LNCaP clone FGC (cell line): Measurements from ENCODE around the gene ZACN.

Experiments
- DNase-seq: peaks from one replicate; pipeline ENCODE4 v3.0.0-alpha.2; 2011; ENCODE audit warnings: low read depth
- H3K4me3 ChIP-seq: 2 replicates; pipeline ENCODE4 v1.5.1; 2011; ENCODE audit warnings: mild to moderate bottlenecking, low read depth, low read length, control low read depth
- TF ChIP-seq, protein P1 (sequence below): IDR thresholded peaks from 2 replicates; pipeline ENCODE4 v1.5.1; 2012; ENCODE audit warnings: mild to moderate bottlenecking; ENCODE audit not compliant: control insufficient read depth, insufficient read depth; ENCODE audit errors: extremely low read depth

ZACN gene

DNA sequence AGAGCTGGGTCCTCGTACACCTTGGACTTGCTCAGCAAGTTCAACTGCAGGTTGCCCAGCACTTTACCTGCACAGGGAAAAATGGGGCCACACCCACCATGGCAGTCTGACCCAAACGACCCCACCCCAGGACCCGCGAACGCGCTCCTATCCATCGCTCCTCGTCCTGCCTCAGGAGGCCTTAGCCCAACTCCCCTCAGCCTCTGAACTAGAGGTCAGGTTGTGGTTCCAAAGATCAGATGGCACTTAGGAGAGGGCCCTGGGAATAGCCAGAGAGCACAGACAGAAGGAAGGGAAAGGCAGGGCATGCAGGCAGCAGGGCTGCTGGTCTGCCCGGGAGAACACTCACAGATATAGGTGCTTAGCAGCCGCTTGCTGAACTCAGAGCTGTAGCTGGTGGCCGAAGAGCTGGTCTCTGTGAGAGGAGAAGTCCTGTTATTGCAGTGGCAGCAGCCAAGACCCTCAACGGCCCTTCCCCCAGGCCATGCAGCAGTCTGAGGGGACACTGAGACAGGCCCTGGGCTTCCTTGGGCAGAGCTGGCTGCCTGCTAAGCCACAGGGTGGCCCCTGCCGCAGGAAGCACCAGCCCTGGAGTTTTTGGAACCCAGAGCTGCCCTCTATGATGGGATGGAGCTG, 6.9 kb downstream of the ZACN start:
- no peak for DNase-seq

DNA sequence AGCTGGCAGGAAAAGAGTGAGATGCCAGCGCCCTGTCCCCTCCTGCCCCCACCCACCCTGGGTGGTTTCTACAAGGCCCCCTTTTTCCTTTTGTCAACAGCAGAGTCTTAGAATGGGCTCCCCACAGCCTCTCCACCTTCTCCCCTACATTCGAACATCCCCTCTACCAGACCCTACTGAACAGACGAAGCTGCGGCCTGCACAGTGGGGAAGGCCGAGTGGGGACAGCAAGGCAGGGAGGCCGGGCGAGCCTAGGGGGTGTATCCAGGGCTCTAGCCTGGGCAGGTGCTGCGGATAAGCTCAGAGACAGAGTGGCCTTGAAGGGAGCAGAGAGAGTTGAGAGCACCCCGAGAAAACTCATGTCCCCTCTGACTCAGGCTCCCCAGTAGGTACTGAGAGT, 7.4 kb downstream of the ZACN start:
- H3K4me3 ChIP-seq, result no peak overlapping the region
- no peak for DNase-seq
- TF ChIP-seq, protein P1, sequence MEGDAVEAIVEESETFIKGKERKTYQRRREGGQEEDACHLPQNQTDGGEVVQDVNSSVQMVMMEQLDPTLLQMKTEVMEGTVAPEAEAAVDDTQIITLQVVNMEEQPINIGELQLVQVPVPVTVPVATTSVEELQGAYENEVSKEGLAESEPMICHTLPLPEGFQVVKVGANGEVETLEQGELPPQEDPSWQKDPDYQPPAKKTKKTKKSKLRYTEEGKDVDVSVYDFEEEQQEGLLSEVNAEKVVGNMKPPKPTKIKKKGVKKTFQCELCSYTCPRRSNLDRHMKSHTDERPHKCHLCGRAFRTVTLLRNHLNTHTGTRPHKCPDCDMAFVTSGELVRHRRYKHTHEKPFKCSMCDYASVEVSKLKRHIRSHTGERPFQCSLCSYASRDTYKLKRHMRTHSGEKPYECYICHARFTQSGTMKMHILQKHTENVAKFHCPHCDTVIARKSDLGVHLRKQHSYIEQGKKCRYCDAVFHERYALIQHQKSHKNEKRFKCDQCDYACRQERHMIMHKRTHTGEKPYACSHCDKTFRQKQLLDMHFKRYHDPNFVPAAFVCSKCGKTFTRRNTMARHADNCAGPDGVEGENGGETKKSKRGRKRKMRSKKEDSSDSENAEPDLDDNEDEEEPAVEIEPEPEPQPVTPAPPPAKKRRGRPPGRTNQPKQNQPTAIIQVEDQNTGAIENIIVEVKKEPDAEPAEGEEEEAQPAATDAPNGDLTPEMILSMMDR, result no peak

More for the DNA sequence above, 6.9 kb downstream of the ZACN start:
- TF ChIP-seq, protein P1, result no peak
- H3K4me3 ChIP-seq, result no peak overlapping the region

GRCh38 chr17:76087531-76087930, 8.5 kb downstream of the ZACN start:
- TF ChIP-seq, protein P1, result no peak
- H3K4me3 ChIP-seq, result no peak overlapping the region
- DNase-seq, result no peak

- no peak overlapping the region for H3K4me3 ChIP-seq
- DNase-seq, result no peak
- TF ChIP-seq, protein P1, result no peak
These were observed 9.3 kb downstream of the ZACN start for GRCh38 chr17:76088041-76088867.

DNA sequence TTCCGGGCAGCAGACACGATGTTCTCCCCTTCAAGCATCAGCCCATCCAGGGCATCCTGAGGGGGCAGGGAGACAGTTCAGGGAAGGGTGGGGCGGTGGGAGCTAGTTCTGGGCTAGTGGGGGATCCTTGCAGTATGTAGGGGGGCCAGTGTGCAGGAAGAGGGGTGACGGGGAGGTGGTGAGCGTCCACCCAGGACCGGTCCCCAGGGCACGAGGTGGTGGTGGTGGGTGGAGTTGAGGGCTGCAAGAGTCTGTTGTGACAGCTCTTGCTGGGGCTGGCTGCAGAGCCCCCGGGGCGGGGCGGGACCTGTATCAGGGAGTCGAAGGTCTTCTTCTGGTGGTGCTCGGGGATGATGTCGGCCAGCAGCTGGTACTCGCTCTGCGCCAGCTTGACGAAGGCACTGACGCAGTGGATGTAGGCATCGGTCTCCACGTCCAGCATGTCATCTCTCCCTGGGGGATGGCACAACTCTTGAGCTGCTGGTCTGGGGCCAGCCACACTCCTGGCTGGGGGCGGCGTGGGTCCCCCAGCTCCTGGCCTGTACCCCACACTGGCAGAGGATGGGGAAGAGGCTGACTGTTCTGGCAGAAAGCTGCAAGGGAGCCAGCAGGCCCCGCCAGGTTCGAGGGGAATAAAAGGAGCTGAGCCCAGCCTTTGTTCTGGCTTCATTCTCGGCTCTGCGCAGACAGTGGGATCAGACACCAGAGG, 10.0 kb downstream of the ZACN start:
- TF ChIP-seq, protein P1, result no peak
- no peak for DNase-seq
- H3K4me3 ChIP-seq, result no peak overlapping the region

DNA sequence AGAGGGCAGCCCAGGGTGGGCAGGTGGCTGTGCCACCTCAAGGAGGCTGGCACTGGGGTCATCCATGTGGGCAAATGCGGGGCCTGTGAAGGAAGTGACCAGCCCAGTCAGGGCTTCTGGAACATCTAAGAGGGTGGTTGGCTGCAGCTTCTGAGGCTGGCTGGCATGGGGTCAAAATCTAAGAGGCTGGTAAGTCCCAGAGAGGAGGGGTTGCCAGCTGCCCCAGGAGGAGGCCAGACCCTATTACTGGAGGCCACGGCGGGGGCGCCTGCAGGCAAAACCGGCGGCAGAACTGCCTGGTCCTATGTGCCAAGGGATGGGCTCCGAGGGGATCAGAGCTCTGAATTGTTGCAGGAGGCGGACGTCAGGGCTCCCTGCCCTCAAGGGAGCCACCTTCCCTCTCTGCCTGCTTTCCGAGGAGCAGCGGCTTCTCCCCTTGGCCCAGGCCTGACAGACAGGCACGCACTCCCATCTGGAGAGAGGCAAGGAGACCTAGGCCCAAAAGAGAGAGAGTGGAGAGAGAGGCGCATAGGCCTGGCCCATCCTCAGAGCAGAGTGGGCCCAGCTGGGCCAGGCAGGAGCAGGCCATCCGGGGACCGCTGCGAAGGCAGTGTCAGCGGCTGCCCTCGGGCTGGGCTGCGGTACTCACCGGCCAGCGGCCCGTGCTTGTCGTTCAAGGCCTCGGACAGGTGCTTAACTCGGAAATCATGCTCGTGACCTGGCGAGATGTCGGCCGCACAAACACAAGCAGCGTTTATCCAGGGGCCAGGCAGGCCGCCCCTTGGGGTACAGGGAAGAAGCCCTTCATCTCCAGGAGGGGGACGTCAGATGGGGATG, 10.9 kb downstream of the ZACN start:
- no peak for DNase-seq
- TF ChIP-seq, protein P1, result no peak
- no peak overlapping the region for H3K4me3 ChIP-seq
